ENCODE measurements around the gene STON2.
"Not testable (repeated sequence)": the region's sequence is repeated elsewhere in the genome, so short reads cannot be mapped to it uniquely, and the experiment has no call there.

The STON2 gene, protein sequence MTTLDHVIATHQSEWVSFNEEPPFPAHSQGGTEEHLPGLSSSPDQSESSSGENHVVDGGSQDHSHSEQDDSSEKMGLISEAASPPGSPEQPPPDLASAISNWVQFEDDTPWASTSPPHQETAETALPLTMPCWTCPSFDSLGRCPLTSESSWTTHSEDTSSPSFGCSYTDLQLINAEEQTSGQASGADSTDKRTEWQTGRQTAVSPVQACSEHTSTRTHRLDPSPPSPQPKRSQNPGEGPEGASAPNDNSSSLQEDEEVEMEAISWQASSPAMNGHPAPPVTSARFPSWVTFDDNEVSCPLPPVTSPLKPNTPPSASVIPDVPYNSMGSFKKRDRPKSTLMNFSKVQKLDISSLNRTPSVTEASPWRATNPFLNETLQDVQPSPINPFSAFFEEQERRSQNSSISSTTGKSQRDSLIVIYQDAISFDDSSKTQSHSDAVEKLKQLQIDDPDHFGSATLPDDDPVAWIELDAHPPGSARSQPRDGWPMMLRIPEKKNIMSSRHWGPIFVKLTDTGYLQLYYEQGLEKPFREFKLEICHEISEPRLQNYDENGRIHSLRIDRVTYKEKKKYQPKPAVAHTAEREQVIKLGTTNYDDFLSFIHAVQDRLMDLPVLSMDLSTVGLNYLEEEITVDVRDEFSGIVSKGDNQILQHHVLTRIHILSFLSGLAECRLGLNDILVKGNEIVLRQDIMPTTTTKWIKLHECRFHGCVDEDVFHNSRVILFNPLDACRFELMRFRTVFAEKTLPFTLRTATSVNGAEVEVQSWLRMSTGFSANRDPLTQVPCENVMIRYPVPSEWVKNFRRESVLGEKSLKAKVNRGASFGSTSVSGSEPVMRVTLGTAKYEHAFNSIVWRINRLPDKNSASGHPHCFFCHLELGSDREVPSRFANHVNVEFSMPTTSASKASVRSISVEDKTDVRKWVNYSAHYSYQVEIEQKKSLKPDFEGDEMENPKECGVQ

DNA sequence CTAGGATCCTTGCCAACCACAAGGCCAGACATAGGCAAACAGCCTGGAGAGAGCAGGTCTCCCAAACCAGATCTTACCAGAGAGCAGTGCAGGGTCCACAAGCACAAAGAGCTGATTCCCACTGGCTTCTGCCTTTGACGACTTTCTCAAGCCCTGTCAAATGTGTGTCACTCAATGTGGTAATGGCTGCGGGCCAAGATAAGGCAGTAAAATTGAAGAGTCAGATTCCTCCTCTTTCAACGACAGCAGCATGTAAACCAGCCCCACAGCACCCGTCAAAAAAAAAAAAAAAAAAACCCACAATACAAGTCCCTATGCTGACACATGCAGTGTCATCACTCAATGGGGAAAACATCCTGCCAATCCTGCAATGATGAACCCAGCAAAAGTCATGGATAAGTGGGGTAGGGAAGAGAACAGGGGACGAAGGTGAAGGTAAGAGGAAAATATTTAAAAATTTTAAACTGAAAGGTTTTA lies at the start of gene STON2:
Gene STON2 (minus strand): TSS at position 123 of the 477 bp plus-strand sequence. CDS start 1,942 bp downstream, outside the sequence.
- DNase-seq = peak in 1 of 2 donors; percentile 38

DNA sequence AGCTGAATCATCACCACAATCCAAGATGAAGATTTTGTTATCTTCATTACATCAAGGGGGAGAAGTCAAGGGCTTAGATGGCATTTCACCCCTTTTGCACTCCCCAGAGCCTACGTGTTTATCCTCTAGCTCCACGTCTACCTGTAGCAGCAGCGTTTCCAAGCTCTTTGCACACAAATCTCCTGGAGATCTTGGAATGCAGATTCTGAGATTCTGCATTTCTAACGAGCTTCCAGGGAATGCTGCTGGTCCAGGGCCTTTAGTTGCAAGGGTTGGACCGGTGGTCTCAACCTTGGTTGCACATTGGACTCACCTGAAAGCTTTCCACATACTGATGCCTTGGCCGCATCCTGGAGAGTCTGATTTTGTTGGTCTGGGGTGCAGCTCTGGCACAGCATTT lies 49.5 kb upstream of the STON2 start:
- no peak for DNase-seq

DNA sequence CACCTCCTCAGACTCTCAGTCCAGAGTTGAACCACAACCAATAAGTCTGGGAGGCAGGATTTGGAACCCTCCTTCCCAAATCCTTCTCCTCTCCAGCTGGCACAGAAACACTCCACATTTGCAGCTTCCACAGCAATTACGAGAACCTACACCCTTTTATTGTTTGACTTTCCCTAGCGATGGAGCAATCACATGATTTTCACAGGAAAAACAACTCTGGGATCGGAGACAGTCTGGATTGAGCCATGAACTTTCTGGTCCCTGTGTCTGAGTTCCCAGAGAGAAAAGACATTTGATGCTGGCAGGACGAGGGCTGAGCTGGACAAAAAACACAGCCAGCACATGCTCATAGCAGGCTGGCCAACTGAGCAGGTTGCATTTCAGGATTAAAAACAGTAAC lies 49.0 kb upstream of the STON2 start:
- no peak for DNase-seq

DNA sequence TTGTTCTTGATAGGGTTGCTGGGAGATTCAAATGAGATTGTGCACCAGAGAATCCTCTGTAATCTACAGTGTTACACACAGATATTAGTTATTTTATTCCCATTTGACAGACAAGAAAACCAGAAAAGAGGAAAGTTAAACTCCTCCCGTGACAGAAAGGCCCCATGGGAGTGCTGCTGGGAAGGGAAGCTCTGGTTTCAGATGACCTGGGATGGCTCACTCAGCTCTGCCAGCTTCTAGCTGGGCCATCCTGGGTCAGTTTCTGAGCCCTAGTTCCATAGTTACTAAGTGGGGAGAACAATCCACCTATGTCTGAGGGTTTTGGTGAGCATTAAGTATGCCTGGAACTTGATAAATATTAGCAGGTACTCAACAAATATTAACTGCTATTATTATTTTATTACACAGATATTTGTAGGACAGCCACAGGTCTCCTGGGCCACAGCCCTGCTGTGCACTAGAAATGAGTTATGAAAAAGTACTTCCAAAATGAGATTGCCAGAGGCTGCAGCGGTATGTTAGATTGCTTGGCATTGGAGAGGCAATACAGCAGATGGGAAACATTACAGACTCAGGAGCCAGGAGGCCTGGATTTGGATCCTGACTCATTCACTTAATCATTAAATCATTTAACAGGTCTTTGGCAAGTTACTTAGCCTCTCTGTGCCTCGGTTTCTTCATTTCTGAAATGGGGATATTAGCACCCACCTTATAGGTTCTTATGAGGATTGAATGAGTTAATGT lies 47.1 kb upstream of the STON2 start:
- no peak for DNase-seq

GRCh38 chr14:81446279-81447007 lies 46.3 kb upstream of the STON2 start:
- DNase-seq = no peak

DNA sequence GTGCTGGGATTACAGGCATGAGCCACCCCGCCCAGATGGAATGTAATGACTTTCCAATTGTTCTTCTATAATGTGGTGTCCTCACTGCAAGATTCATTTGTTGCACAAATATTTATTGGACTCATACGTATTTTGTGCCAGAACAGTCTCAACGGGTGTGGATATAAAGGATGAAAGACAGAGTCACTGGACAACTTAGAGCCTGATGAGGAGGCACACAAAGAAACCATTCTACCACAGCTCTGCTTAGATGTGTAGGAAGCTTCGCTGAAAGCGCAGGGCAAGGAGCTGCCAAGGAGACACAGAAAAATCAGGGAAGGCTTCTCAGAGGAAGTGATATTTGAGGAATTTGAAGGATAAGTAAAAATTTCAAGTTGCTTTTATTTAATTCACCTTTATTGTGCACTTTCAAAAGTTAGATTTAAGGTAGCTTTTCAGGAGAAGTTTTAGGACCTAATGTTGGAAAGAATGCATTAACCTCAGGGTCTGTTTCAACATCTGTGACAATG lies 41.6 kb upstream of the STON2 start:
- DNase-seq = no peak

DNA sequence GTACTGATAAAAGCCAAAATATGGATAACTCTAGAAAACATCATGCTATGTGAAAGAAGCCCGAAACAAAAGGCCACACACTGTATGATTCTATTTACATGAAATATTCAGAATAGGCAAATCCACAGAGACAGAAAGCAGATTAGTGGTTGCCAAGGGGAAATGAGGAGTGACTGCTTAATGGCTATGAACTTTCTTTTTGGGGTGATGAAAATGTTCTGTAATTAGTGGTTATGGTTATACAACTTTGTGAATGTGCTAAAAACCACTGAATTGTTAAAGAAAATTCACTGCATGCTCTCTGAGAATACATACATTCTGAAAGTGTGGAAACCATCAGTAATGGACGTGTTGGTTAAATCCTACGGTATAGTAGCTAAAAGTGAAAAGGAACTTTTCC lies 39.9 kb upstream of the STON2 start:
- no peak for DNase-seq

DNA sequence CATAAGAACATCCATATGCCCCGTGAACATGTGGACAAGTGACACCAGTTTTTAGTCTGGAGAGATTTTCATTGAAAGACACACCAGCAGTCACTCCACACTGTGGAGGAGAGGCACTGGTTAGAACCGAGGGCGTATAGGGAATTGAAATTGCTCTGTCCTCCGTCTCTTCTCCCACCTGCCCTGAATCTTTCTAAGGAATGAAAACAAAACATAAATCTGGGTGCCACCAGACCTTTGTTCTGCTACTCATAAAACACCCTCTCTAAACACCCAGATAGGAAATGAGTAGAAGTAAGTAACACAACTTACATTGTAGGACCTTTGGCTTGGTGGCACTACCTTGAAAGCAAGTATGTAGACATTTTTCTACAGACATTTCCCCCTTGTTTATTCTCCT lies 37.1 kb upstream of the STON2 start:
- no peak for DNase-seq

DNA sequence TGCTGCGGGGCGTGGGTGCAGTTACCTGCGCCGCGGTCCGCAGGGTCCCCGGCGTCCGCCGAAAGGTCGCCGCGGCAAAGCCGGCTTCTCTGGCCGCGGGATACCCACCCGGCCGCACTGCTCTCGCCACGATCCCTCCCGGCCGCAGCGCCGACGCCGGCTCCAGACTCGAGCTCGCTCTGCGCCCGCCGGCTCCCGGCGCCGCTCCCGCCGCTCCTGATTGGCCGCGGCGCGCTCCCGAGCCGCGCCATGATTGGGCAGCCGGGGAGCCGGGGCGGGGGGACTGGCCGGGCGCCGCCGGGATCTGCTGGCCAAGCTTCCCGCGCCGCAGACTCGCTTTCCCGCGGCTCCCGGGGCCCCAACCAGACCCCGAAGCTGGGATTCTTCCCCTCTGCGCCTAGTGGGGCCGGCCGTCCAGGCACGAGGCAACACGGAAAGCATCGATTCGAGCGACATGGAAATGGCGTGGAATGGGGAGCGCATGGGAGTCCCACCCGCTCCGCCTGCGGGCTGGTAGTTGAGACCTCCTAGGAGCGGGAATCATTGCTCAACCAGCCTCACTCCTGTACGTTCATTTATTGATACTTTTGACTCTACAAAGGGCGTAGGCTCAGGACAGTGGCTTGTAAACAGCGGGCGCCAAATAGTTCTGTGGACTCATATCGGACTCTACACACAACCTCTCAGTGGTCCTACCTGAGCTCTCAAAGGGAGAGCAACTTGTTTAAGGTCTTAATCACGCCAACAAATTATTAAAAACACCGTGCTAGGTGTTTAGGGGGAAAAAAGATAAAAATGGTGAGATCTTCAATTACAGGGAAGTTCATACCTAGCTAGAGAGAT lies 36.4 kb upstream of the STON2 start:
- peak; percentile 16 to 21 for DNase-seq

- no peak for DNase-seq
These were observed 35.5 kb upstream of the STON2 start for GRCh38 chr14:81435391-81436295.

DNA sequence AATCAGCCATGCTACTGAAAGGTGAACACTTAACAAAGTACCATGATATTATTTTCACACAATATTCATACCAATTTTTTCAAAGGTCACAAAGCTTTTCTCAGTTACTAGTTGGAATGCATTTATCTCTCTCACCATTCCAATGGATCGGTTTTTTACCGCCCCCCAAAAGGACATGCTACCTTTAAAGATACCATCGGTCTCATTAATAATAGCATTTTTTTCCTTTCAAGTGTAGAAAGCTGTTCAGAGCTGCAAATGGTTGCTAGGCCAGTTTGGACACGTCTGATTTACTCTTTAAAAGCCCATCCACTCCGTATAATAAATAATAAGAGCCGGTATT lies 34.9 kb upstream of the STON2 start:
- DNase-seq = no peak

DNA sequence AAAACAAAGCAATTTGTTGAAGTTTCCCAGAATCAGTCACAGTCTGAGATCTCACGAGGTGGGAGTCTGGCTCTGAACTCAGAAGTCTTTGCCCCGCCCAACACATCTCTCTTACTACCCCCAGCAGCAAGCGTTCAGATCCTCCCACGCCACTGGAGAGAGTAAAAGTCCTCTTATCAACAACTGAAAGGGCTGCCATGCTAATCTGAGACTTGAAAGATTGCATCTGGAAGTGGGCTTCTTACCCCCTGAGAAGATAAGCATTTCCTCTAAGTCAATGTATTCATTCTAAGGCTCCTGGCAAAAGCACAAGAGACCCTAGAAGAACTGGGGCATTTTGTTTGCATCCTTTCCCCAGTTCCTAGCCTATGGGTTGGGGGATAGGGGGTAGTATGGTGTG lies 34.1 kb upstream of the STON2 start:
- DNase-seq = no peak

GRCh38 chr14:81433378-81433777 lies 33.3 kb upstream of the STON2 start:
- no peak for DNase-seq

DNA sequence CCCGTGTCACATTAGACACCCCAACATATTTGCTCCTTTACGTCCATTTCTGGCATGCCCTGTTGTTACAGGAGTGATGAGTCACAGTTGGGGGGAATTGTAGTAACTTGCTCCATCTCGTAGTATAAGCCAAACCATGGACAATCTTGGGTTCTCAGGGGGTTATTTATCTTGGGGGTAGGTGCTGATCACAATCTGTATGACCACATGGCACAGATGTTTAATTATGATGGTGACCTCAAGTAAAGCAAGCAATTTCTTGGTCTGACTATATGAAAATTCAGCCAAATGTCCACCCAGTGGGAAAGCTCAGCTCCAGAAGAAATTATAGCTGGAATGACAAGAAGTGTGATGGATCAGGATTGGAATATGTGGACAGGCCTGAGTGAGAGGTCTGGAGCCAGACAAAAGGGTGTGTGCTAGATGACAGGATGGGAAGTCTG lies 32.1 kb upstream of the STON2 start:
- DNase-seq = no peak

DNA sequence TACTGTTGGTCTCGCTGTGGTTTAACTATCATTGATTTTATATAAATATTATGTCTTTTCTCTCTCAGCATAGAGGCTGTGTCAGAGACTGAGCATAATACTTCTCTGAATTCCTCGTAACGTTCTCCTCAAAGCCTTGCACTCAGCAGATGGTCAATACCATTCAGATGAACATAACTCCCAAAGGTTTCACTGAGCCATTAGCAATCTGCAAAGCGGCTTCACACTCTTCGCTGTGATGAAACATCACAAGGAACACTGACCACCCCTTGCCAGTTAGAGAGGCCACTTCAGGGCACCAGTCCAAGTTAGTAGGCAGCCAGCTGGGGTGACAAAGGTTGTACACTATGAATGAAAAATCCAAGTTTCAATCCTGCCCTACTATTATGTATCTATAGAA lies 30.1 kb upstream of the STON2 start:
- DNase-seq = no peak

DNA sequence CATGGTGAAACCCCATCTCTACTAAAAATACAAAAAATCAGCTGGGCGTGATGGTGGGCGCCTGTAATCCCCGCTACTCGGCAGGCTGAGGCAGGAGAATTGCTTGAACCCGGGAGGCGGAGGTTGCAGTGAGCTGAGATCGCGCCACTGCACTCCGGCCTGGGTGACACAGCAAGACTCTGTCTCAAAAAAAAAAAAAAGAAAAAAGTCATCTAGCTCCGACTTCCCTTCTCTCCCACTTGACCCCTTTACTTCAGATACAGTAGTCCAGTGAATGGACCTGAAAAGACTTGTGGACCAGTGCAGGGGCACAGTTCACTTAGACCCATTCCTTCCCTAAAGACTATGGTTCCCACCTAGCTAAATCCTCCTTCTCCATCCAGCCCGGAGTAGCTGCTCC lies 29.6 kb upstream of the STON2 start:
- DNase-seq = not testable (repeated sequence)

GRCh38 chr14:81429028-81429427 lies 28.9 kb upstream of the STON2 start:
- DNase-seq = no peak

DNA sequence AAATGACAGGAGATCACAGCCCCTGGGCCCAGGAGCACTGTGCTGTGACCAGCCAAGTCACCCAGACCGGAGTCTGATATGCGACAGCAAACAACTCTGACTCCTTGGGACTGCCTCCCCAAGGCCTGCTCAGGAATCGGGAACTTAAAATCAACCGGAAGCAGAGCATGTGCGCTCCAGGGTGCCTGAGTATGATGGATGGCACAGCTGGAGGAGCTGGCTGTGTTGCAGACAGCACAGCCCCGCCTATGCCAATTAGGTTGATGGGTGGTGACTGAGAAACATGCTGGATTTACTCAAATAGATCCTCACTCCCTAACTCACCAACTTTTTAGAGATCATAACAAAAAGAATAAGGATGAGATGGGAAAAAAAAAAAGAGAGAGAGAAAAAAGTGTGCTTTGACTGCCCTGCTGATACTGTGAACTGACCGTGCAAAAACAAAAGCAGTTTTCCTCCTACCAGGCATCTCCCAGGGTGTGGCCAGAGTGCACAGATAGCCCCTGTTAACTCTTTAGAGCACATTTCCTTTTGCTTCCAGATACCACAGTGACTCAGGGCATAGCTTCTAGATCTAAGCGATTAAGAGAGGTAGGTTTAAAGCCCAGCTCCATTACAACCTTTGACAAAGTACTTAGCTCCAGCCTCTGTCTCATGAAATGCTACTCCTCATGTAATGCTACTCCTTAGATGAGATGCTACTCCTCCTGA lies 27.4 kb upstream of the STON2 start:
- no peak for DNase-seq

GRCh38 chr14:81423504-81423903 lies 23.4 kb upstream of the STON2 start:
- no peak for DNase-seq

Data from CD4-positive, alpha-beta T cell treated with Interleukin-4 for 1 hour (primary cell).